ENCODE results near the gene CARD9.

DNA sequence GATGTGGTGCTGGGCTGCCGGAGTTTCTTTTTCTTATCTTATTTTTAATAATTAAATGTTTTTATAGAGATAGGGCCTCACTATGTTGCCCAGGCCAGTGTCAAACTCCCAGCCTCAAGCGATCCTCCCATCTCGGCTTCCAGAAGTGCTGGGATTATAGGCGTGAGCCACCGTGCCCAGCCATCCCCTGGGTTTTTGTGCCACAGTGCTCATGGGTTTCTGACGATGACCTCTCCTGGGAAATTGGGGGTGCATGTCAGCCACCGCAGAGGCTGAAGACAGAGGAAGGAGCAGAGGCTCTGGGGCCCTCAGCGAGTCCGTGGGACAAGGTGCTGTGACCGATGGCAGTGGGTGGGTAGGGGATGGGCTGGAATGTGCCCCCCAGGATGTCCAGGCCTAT is 31.7 kb downstream of the CARD9 start:
- TF ChIP-seq, protein P1, sequence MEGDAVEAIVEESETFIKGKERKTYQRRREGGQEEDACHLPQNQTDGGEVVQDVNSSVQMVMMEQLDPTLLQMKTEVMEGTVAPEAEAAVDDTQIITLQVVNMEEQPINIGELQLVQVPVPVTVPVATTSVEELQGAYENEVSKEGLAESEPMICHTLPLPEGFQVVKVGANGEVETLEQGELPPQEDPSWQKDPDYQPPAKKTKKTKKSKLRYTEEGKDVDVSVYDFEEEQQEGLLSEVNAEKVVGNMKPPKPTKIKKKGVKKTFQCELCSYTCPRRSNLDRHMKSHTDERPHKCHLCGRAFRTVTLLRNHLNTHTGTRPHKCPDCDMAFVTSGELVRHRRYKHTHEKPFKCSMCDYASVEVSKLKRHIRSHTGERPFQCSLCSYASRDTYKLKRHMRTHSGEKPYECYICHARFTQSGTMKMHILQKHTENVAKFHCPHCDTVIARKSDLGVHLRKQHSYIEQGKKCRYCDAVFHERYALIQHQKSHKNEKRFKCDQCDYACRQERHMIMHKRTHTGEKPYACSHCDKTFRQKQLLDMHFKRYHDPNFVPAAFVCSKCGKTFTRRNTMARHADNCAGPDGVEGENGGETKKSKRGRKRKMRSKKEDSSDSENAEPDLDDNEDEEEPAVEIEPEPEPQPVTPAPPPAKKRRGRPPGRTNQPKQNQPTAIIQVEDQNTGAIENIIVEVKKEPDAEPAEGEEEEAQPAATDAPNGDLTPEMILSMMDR (IDR thresholded peaks at IDR 0.05), result no peak
- no peak for TF ChIP-seq POLR2A (IDR thresholded peaks at IDR 0.05)
